Astrocyte of the spinal cord (primary cell): ENCODE measurements around the gene DIAPH2.

Experiments used
- DNase-seq: peaks from one replicate; pipeline ENCODE4 v3.0.0; 2011; ENCODE audit warnings: low read depth, low spot score
- H3K4me3 ChIP-seq: 2 replicates; pipeline ENCODE4 v1.5.1; 2011; ENCODE audit warnings: low read depth, mild to moderate bottlenecking, low read length, moderate library complexity
- CTCF ChIP-seq: IDR thresholded peaks from 2 replicates; pipeline ENCODE4 v1.5.1; 2012; ENCODE audit warnings: low read depth, mild to moderate bottlenecking, low read length, inconsistent platforms
- in situ Hi-C: cut with HindIII; loops from 2 replicates; pipeline ENCODE4 v1.10.0; 2017; ENCODE audit warnings: low sequenced_read_pairs

DIAPH2 gene

GRCh38 chrX:97030463-97030862 is 345.8 kb downstream of the DIAPH2 start:
- no peak overlapping the region for H3K4me3 ChIP-seq
- in situ Hi-C loops: no loop called here
- no peak for DNase-seq
- TF ChIP-seq CTCF: no peak

- no peak overlapping the region for H3K4me3 ChIP-seq
- in situ Hi-C loops: no loop called here
- TF ChIP-seq CTCF: no peak
- DNase-seq: no peak
Measured at GRCh38 chrX:97030947-97031346, 346.3 kb downstream of the DIAPH2 start.

- TF ChIP-seq CTCF: no peak
- in situ Hi-C loops: no loop called here
Measured at GRCh38 chrX:97039363-97040029, 354.9 kb downstream of the DIAPH2 start.

GRCh38 chrX:97045470-97045869 is 360.8 kb downstream of the DIAPH2 start:
- in situ Hi-C loops: no loop called here
- no peak overlapping the region for H3K4me3 ChIP-seq
- DNase-seq: no peak
- no peak for TF ChIP-seq CTCF

More at GRCh38 chrX:97039363-97040029, 354.9 kb downstream of the DIAPH2 start:
- peak; percentile 60 for DNase-seq
- H3K4me3 ChIP-seq: no peak overlapping the region

GRCh38 chrX:97046867-97047266 is 362.2 kb downstream of the DIAPH2 start:
- in situ Hi-C loops: no loop called here
- no peak for DNase-seq
- no peak overlapping the region for H3K4me3 ChIP-seq
- TF ChIP-seq CTCF: no peak

- DNase-seq: peak; percentile 8
- H3K4me3 ChIP-seq: no peak overlapping the region
- in situ Hi-C loops: no loop called here
- TF ChIP-seq CTCF: no peak
Measured at GRCh38 chrX:97050392-97050791, 365.8 kb downstream of the DIAPH2 start.
